DMS114 treated with DMSO at 0.1 percent for 48 hours (cell line): Measurements from ENCODE around the gene MPPE1.
"Not testable (repeated sequence)": the region's sequence is repeated elsewhere in the genome, so short reads cannot be mapped to it uniquely, and the experiment has no call there.

Source experiments
- DNase-seq: peaks from one replicate; lab custom pipeline; 2025; ENCODE audit not compliant: unreplicated experiment; lab: John Stamatoyannopoulos, UW

The MPPE1 gene

DNA sequence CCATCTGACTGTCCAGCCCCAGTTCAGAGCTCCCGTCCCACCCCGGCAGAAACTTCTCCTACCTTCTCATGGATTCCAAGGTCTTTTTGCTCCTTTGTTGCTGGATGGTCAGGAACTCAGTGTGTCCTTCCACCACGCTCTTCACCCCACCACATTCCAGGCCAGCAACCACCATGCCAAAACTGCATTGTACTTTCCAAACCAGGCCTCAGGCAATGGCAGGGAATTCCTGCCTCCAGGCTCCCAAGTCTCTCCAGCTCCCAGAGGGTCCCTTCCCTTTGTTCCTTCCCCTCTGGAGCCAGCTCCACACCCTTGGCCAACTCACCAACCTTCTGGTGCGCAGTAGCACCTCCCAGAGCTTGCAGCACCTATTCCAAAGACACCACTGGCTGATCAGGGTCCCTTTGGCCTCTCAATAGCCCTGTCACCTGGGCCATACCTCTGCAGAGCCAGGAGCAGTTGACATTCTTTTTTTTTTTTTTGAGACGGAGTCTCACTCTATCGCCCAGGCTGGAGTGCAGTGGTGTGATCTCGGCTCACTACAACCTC, 48.8 kb downstream of the MPPE1 start:
- DNase-seq = no peak

DNA sequence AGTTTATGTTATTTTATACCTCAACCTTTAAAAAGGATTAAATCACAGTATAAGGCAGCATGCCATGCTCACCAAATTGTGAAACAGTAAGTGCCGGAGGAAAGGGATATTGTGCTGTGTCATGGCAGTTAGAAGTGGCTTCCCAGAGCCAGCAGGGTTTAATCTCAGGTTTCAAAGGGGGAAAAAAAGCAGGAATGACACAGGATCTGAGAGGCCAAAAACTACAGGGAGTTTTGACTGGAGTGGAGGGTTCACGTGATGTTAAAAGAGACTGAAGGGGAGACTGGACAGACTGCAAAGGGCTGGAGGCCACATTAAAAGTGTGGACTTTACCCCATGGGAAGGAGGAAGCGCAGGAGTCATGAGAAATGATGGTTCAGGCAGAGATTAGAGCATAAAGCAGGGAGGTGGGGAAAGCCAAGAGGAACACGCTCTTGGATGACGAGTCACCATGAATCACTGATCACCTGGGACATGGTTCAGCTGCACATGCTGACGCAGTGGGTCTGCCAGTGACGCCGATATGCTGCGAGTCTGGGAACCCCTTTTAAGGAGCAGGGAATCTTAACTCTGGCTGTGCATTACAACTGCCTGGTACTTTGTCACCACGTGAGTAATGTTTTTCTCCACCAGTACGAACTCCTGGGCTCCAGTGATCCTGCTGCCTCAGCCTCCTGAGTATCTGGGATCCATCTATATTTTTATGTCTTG, 50.8 kb downstream of the MPPE1 start:
- DNase-seq = no peak

- not testable (repeated sequence) for DNase-seq
These were observed 53.6 kb downstream of the MPPE1 start for GRCh38 chr18:11854554-11854953.

GRCh38 chr18:11851806-11852337, 56.2 kb downstream of the MPPE1 start:
- no peak for DNase-seq

DNA sequence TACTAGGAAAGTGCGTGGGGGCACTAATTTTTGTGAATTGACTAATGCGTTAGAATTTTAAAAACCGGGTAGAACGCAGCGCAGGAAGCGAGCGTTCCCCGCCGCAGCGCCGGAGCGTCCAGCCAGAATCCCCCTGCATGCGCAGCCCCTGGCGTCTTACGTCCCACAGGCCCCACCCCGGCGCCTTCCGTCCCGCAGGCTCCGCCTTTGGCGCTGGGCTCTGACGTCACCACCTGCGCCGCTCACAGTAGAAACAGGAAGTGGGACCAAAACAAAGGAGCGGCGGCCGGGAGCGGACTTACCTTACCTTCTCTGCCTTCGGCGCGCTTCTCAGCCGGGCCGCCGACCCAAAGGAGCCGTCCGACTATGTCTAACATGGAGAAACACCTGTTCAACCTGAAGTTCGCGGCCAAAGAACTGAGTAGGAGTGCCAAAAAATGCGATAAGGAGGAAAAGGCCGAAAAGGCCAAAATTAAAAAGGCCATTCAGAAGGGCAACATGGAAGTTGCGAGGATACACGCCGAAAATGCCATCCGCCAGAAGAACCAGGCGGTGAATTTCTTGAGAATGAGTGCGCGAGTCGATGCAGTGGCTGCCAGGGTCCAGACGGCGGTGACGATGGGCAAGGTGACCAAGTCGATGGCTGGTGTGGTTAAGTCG, 56.8 kb downstream of the MPPE1 start, which contains the start of gene CHMP1B:
TSS of gene CHMP1B (plus strand) at position 268 of the 660 bp plus-strand sequence. CDS start at position 367, 99 bp downstream.
- DNase-seq = peak; percentile 88

DNA sequence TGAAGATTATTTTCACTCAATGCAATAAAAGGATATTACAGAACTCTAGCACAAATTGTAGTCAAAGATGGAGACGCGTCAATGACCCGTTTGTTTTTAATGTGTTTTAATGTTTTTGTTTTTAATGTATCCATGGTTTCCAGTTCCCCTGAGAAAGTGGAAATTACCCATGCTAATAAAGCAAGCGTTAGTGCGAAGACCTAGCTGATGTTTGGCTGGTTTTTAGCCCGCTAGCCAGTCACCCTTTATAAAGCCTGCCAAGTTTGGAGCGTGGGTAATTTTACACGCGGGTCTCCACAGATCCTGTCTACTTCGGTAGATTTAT, 57.3 kb downstream of the MPPE1 start:
- DNase-seq = peak; percentile 53

GRCh38 chr18:11849841-11850634, 58.1 kb downstream of the MPPE1 start:
- peak; percentile 31 for DNase-seq

DNA sequence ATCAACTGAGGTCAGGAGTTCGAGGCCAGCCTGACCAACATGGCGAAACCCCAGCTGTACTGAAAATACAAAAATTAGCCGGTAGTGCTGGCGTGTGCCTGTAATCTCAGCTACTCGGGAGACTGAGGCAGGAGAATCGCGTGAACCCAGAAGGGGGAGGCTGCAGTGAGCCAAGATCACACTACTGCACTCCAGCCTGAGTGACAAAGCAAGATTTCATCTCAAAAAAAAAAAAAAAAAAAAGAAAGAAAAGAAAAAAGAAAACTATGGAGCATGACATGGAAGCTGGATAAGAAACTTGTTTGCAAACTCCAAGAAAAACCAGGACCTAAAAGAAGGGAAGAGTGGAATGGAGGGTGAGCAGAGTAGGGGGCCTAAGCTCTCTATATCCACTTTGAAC, 58.8 kb downstream of the MPPE1 start:
- DNase-seq = no peak

GRCh38 chr18:11847811-11848210, 60.3 kb downstream of the MPPE1 start:
- DNase-seq = no peak

- no peak for DNase-seq
These were observed 62.5 kb downstream of the MPPE1 start for GRCh38 chr18:11845654-11846053.

DNA sequence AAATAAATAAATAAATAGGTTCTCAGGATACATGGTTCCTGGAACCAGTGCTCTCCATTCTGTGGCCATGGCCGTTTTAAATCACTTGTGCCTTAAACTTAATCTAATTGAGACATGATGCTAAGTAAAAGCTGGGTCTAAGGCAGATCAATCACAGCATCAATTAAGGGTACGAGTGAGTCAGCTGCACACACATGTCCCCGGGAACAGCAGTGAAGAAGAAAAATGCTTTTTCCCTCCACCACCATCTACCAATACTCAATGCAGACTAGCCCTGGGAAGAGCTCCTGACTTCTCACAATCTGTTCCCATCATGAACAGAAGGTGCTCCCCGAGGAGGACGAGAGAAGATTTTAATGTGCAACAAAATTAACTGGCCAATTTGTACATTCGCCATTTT, 63.7 kb downstream of the MPPE1 start:
- DNase-seq = no peak

DNA sequence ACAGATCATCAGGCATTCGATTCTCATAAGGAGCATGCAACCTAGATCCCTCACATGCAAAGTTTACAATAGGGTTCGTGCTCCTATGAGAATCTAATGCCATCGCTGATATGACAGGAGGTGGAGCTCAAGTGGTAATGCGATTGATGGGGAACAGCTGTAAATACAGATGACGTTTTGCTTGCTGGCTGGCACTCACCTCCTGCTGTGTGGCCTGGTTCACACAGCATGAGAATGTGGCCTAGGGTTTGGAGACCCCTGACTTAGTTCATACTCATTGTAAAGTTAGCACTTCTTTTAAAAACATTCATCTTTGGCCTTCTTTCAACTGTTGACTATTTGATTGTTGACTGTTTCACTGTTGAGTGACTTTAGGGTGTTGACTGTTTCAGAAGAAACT, 65.6 kb downstream of the MPPE1 start:
- DNase-seq = no peak

DNA sequence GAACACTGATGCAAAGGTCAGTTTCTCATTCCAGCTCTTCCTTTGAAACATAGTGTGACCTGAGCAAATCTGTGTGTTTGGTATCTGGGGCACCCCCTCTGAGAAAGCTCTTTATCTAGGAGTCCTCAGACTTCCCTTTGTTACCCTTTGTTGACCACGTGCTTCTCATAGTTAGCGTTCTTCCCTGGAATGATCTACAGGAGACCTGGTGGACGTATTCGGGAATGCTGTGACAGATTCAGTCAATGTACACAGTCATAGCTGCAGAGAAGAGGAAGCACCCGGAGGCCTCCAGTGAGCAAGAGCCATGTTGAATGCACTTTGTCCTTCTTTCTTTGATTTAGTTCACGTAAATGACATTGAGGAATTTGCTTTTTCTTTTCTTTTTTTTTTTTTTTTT, 67.6 kb downstream of the MPPE1 start:
- no peak for DNase-seq

DNA sequence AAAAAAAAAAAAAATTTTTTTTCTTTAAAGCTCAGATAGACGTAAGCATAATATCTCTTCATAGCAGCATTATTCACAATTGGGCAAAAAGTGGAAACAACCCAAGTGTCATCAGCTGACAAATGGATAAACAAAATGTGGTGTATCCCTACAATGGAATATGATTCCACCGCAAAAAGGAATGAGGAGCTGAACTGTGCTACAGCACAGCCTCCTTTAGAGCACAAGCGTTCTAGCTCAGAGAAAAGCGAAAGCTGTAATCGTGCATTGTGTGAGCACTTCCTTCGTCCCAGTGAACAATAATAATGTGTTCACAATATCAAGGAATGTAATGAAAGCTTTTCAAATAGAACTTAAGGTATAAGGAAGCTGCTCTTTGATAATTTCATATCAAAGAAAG, 68.6 kb downstream of the MPPE1 start:
- DNase-seq = no peak

- no peak for DNase-seq
These were observed 73.3 kb downstream of the MPPE1 start for GRCh38 chr18:11834772-11835171.
